Activated CD4-positive, alpha-beta T cell treated with anti-CD3 and anti-CD28 coated beads for 48 hours (primary cell): ENCODE data around the gene CLEC14A.

Source experiments
- DNase-seq: peaks from one replicate; pipeline ENCODE4 v3.0.0-alpha.2; 2020

Gene CLEC14A

DNA sequence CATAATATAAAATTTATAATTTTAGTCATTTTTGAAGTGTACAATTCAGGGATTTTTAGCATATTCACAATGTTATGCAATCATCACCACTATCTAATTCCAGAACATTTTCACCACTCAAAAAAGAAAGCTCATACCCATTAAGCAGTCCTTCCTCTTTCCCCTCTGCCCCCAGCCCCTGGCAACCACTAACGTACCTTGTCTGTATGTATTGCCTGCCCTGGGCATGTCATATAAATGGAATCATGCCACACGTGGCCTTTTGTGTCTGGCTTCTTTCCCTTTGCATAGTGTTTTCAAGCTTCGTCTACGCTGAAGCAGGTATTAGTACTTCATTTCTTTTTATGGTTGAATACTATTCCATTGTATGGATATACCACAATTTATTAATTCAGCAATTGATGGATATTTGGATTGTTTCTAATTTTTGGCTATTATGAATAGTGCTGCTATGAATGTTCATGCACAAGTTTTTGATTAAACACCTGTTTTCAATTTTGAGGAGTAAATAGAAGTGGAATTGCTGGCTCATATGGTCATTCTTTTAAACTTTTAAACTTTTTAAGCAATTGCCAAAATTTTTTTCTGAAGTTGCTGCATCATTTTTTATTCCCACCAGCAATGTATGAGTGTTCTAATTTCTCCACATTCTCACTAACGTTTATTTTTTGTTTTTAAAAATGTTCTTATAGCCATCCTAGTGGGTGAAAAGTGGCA, 49.8 kb downstream of the CLEC14A start:
- no peak for DNase-seq

DNA sequence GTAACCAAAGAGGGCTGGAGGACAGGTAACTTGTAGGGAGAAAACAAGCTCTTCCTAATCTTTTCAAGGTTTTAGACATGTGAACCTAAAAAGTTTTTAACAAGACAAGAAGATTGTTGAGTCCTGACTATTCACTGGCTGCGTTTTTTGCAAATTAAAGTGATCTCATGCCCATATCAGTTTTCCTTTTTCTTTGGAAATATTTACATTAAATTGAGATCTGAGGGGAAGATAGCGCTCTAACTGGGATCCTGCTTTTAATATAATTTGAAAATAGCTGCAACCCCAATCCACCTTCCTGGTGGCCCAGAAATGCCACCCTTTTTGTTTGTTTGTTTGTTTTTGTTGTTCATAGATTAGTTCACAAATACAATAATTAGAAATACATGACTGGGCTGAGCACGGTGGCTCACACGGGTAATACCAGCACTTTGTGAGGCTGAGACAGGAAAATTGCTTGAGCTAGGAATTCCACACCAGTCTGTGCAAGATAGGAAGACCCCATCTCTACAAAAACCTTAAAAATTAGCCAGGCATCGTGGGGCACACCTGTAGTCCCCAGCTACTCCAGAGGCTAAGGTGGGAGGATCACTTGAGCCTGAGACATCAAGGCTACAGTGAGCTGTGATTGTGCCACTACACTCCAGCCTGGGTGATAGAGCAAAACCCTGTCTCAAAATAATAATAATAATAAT, 50.6 kb downstream of the CLEC14A start:
- no peak for DNase-seq

DNA sequence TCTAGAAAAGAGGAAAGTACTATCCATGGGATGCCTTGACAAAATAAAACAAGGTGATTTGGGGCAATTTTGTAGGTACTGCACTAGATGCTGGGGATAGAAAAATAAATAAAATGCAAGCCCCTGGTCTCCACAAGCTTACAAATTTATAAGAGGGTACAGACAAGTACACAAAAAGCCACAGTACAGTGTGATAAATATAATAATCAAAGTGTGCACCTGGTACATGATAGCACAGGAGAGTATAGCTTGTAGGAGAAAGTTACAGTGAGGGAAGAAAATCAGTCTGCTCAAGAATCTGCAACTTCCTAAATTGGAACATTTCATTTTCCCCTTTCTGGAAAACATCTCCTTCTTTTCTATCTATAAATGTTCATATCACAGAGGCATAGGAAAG, 51.2 kb downstream of the CLEC14A start:
- no peak for DNase-seq
